Right cardiac atrium (tissue), 5 donors: ENCODE results near the gene RBM17. TPM values are rescaled to one million over a fixed set of nuclear protein-coding genes. Genes with fewer than 3 reads are reported as not detected.
"Not testable (repeated sequence)": the region's sequence is repeated elsewhere in the genome, so short reads cannot be mapped to it uniquely, and the experiment has no call there.

ENCODE experiments used
- ATAC-seq, 2 donors: fragments of 200-7000 bp; cut with Tn5 transposase; one replicate each; pipeline versions ENCODE4 v1.8.0 to v1.9.1; 2020; ENCODE audit warnings: moderate library complexity in 2 of 2, mild to moderate bottlenecking in 1 of 2
- DNase-seq, 3 donors: peaks; one replicate each; pipeline ENCODE4 v3.0.0-alpha.2; 2020
- H3K27ac ChIP-seq: one replicate; pipeline ENCODE4 v1.5.1; 2013; ENCODE audit warnings: mild to moderate bottlenecking, low read length, control low read depth, moderate library complexity
- H3K27me3 ChIP-seq: one replicate; pipeline ENCODE4 v1.6.1; 2013; ENCODE audit not compliant: control insufficient read depth, insufficient read depth
- H3K4me1 ChIP-seq: one replicate; pipeline ENCODE4 v1.6.1; 2013; ENCODE audit warnings: low read length; ENCODE audit not compliant: control insufficient read depth, insufficient read depth
- H3K4me3 ChIP-seq: one replicate; pipeline ENCODE4 v1.5.1; 2013; ENCODE audit warnings: low read length, control low read depth
- H3K9me3 ChIP-seq: one replicate; pipeline ENCODE4 v1.6.1; 2013; ENCODE audit warnings: low read length; ENCODE audit not compliant: control insufficient read depth
- WGBS: extraction: QIAGEN DNeasy Blood & Tissue Kit; methylation state at CpG from one replicate; pipeline ENCODE4 v1.1.7; 2013; 5-methylcytosine and 5-hydroxymethylcytosine counted together
- intact Hi-C, 4 donors: fragments of 100-400 bp; cut with DNase I; formaldehyde crosslinking; loops; one replicate each; pipeline versions ENCODE4 v1.11.0 to v1.14.0; 2022 to 2023
- polyA plus RNA-seq: library from polyadenylated mRNA; stranded (reverse); fragments of 200-250 nt; gene quantifications from one replicate; pipeline ENCODE4 v1.2.3, GENCODE V29; 2013
- total RNA-seq, 4 donors: library from RNA; stranded (reverse); fragmentation: NEBNext Ultra II Directional; extraction: Animal tissue kit (Norgen Biotek cat#: 25700); gene quantifications; one replicate each; pipeline ENCODE4 v1.2.1, GENCODE V29; 2021
- donor health status: healthy with polysubstance abuse.
- donor health status: DM: no; HTN: yes; CAD: no.
- donor health status: DM: no; HTN: no; CAD: no.
- donor health status: DM: no; HTN: yes; CAD: no; lungs with severe emphysema.
- donor health status: DM: yes; HTN: yes; CAD: no.

RBM17 gene
- total and polyA plus RNA-seq, 5 donors: 51.0 to 66.5 (median 56.9) TPM

DNA sequence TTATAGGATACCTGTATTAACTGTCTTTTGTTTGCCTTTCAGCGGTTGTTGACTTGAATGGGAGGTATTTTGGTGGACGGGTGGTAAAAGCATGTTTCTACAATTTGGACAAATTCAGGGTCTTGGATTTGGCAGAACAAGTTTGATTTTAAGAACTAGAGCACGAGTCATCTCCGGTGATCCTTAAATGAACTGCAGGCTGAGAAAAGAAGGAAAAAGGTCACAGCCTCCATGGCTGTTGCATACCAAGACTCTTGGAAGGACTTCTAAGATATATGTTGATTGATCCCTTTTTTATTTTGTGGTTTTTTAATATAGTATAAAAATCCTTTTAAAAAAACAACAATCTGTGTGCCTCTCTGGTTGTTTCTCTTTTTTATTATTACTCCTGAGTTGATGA is 26.6 kb downstream of the RBM17 start:
- no peak for ATAC-seq
- 88% methylated on average over 4 of the region's 4 CpGs for WGBS
- intact Hi-C loops: loop anchor here in 1 of 4 donors (10.0 kb wide), 1 partner anchor 89 kb away; the partner anchor contains the start of gene PFKFB3

DNA sequence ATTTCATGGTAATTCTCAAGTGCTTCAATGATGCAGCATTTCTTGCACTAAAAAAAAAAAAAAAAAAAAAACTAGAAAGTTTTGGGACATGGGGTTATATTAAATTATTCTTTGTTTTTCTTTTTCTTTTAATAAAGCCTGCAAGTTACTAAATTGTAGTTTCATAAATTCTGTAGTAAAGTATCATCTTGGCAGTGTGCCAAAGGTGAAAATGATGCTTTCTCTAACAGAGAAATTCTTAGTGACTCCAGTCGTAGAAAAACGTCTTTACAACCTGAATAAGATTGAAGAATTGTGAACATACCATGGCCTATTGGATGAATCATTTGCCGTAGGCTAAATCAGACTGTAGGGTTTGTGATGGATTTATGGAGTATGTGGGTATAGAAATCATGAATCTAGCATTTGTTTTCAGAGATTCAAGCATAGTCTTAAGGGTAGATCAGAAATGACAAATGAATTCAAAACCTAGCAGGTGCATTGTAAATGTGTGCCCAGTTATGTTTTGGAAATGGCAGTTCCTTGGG is 27.1 kb downstream of the RBM17 start:
- H3K4me1 ChIP-seq: peaks cover 5% of the 10 kb centered on the region
- intact Hi-C loops: loop anchor here in 1 of 4 donors (10.0 kb wide), 1 partner anchor 89 kb away; the partner anchor contains the start of gene PFKFB3
- H3K27me3 ChIP-seq: no peaks in the 10 kb centered on the region
- H3K4me3 ChIP-seq: no peak overlapping the region
- no peak for DNase-seq
- H3K27ac ChIP-seq: no peak overlapping the region
- no peaks in the 10 kb centered on the region for H3K9me3 ChIP-seq
- no peak for ATAC-seq
- WGBS: 77% methylated on average over 3 of the region's 3 CpGs

More for the DNA sequence above, 26.6 kb downstream of the RBM17 start:
- peaks cover 5% of the 10 kb centered on the region for H3K4me1 ChIP-seq
- no peak overlapping the region for H3K27ac ChIP-seq
- DNase-seq: no peak
- H3K27me3 ChIP-seq: no peaks in the 10 kb centered on the region
- H3K9me3 ChIP-seq: no peaks in the 10 kb centered on the region
- H3K4me3 ChIP-seq: no peak overlapping the region

DNA sequence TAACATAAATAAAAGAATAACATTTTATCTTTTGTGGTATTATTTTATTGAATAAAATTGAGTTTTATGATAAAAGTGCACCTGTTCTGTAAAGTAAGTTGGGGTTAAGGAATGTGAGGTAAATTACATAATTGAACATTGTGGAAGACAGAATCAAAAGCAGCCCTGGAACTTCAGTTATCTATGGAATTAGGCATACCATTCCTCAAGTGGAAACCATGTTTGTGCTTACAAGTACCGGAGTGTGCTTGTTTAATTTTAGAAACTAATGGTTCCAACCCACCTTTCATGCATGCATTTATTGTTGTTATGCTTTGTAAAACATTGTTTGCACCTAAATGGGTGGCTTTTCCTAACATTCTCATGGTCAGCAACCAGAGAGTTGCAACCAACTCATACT is 28.0 kb downstream of the RBM17 start:
- 51% methylated on average over 1 of the region's 1 CpG for WGBS
- Histone ChIP-seq H3K9me3 (no peaks in the 10 kb centered on the region), H3K27me3 (no peaks in the 10 kb centered on the region), H3K27ac (no peak overlapping the region), H3K4me1 (peaks cover 5% of the 10 kb centered on the region), H3K4me3 (no peak overlapping the region)
- DNase-seq: no peak
- intact Hi-C loops: loop anchor here in 1 of 4 donors (10.0 kb wide), 1 partner anchor 88 kb away; the partner anchor contains the start of gene PFKFB3
- no peak for ATAC-seq

DNA sequence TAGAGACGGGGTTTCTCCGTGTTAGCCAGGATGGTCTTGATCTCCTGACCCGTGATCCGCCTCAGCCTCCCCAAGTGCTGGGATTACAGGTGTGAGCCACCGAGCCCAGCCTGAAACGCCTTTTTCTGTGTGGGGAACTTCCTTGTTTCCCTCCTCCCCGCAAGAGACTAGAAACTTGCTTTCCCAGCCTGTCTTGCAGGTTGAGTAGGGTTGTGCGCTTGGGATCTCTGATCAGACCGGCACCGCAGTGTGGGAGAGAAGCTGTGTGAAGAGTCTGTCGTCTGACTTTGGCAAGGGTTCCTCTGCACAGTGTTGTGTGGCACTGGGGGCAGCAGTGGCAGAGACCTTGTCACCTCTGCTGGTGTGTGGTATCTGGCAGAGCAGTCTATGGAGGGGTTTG is 28.9 kb downstream of the RBM17 start:
- Histone ChIP-seq H3K4me3 (no peak overlapping the region), H3K9me3 (no peaks in the 10 kb centered on the region), H3K27me3 (no peaks in the 10 kb centered on the region), H3K27ac (no peak overlapping the region), H3K4me1 (peaks cover 5% of the 10 kb centered on the region)
- WGBS: 88% methylated on average over 11 of the region's 11 CpGs
- DNase-seq (no peak), ATAC-seq (peak in 1 of 2 donors; percentile 34)
- intact Hi-C loops: loop anchor here in 1 of 4 donors (10.0 kb wide), 1 partner anchor 87 kb away; the partner anchor contains the start of gene PFKFB3

DNA sequence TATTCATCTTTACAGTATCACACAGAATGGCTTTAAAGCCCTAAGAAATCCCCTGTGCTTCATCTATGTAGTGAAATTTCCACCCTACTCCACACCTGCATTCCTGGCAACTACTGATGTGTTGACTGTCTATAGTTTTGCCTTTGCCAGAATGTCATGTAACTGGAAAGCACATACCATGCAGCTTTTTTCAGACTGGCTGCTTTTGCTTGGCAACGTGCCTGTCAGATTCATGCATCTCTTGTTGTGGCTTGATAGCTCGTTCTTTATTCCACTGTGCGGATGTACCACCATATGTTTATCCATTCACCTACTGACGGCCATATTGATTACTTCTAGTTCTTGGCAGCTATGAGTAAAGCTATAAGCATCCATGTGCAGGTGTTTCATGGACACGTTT is 30.6 kb downstream of the RBM17 start:
- no peak for ATAC-seq
- Histone ChIP-seq H3K4me1 (peaks cover 4% of the 10 kb centered on the region), H3K4me3 (no peak overlapping the region), H3K9me3 (no peaks in the 10 kb centered on the region), H3K27me3 (no peaks in the 10 kb centered on the region), H3K27ac (no peak overlapping the region)
- DNase-seq: no peak
- WGBS: 46% methylated on average over 5 of the region's 5 CpGs
- intact Hi-C loops: loop anchor here in 1 of 4 donors (10.0 kb wide), 1 partner anchor 85 kb away; the partner anchor contains the start of gene PFKFB3

DNA sequence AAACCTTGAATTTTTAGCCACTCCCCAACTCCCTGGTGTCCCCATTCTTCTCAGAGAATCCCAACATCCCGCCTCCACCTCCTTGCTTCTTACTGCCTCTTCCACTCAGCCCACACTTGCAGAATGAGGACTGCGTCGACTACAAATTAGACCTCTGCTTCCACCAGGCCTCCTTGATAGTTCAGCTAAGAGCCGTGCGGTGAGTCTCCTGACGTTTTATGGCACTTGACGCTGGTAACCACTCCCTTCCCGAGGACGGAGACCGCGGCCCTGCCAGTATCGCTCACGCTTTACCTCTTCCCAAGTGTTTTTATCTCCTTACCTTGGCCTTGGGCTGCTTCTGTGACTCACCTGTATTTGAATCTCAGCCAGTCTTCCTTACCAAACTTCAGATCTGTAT is 31.1 kb downstream of the RBM17 start:
- WGBS: 90% methylated on average over 13 of the region's 13 CpGs
- ATAC-seq (no peak), DNase-seq (no peak)
- Histone ChIP-seq H3K9me3 (no peaks in the 10 kb centered on the region), H3K4me3 (no peak overlapping the region), H3K27me3 (no peaks in the 10 kb centered on the region), H3K4me1 (no peaks in the 10 kb centered on the region), H3K27ac (no peak overlapping the region)
- intact Hi-C loops: loop anchor here in 1 of 4 donors (10.0 kb wide), 1 partner anchor 85 kb away; the partner anchor contains the start of gene PFKFB3

DNA sequence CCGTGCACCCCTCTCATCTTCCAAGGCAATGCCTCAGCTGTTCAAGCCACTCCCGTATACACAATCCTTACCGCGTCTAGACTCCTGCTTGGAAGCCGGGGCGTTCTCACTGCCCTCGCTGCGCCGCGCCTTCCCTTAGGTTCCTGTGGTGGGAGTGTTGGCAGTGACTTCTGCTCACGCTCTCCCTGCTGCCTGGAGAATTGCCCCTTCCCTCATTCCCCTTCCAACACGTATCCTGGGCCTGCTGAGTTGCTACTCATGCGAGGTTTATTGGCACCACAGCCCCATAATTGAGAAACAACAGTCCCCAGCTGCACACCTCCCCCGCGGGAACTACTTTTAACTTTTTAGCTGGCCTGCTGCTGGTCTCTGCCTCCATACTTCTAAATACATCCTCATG is 31.9 kb downstream of the RBM17 start:
- WGBS: 51% methylated on average over 15 of the region's 15 CpGs
- no peak overlapping the region for H3K4me3 ChIP-seq
- H3K27me3 ChIP-seq: no peaks in the 10 kb centered on the region
- intact Hi-C loops: no loop called here
- ATAC-seq (peak; percentile 10 to 22), DNase-seq (no peak)
- no peaks in the 10 kb centered on the region for H3K4me1 ChIP-seq
- no peak overlapping the region for H3K27ac ChIP-seq
- H3K9me3 ChIP-seq: no peaks in the 10 kb centered on the region

DNA sequence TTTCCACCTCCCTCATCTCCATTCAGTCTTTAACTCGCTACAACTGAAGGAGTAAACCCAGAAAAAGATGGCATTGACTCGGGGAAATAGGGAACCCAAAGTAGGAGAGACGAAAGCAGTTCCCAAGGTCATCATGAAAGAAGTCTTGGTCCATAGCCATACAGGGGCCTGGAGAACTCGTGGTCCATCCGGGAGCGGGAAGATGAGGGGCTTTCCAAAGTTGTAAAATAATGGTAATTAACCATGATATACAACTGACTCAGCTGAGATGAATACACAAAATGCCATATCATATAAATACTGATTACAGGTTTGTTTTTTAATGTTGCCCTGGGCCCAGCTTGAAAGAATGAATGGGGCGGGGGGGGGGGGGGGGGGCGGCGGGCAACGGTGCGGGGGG is 32.3 kb downstream of the RBM17 start:
- intact Hi-C loops: no loop called here
- no peaks in the 10 kb centered on the region for H3K9me3 ChIP-seq
- H3K27me3 ChIP-seq: no peaks in the 10 kb centered on the region
- ATAC-seq (no peak), DNase-seq (no peak)
- H3K27ac ChIP-seq: no peak overlapping the region
- no peak overlapping the region for H3K4me3 ChIP-seq
- 82% methylated on average over 11 of the region's 11 CpGs for WGBS
- no peaks in the 10 kb centered on the region for H3K4me1 ChIP-seq

DNA sequence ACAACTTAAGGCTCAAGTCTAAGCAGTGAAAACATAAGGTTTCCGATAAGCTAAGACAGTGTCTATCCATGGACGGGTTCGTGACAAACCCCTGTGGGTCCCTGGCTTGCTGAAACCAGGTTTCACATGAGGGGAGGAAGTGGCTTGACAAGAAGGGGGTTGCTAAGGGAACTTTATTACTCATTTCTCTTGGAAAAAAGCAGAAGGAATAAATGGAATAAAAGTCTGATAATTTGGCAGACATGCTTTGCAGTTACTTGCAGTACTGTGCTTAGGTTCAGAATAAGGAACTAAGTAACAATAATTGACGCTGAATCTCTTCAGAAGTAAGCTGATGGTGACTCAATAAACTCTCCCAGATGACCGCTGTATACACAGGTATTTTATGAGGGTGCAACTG is 34.7 kb downstream of the RBM17 start:
- ATAC-seq (no peak), DNase-seq (no peak)
- Histone ChIP-seq H3K9me3 (no peaks in the 10 kb centered on the region), H3K4me1 (no peaks in the 10 kb centered on the region), H3K4me3 (no peak overlapping the region), H3K27me3 (no peaks in the 10 kb centered on the region), H3K27ac (no peak overlapping the region)
- intact Hi-C loops: no loop called here
- 65% methylated on average over 5 of the region's 5 CpGs for WGBS

DNA sequence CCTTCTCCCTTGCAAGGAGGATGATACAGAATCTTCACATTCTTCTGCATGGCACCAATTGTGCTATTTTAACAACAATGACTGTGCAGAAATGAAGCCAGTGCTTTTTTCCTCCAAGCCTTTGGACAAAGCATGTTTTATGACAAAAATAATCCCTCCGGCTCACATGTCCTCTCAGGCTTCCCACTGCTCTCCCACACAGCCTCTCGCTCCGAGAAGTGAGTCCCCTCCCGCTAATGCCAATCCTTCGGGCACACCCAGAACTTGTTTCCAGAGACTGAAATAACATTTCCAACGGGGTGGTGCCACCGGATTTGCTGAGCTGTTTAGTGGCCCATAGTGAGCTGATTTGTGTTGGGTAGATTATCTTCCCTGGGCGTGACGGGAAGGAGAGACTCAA is 35.8 kb downstream of the RBM17 start:
- WGBS: 9% methylated on average over 9 of the region's 9 CpGs
- intact Hi-C loops: no loop called here
- H3K27me3 ChIP-seq: no peaks in the 10 kb centered on the region
- DNase-seq (peak; percentile 62 to 75 (median 72)), ATAC-seq (peak; percentile 79 to 83)
- no peaks in the 10 kb centered on the region for H3K9me3 ChIP-seq
- H3K4me3 ChIP-seq: peak overlapping the region; percentile 16
- H3K27ac ChIP-seq: peak overlapping the region; percentile 33
- no peaks in the 10 kb centered on the region for H3K4me1 ChIP-seq

DNA sequence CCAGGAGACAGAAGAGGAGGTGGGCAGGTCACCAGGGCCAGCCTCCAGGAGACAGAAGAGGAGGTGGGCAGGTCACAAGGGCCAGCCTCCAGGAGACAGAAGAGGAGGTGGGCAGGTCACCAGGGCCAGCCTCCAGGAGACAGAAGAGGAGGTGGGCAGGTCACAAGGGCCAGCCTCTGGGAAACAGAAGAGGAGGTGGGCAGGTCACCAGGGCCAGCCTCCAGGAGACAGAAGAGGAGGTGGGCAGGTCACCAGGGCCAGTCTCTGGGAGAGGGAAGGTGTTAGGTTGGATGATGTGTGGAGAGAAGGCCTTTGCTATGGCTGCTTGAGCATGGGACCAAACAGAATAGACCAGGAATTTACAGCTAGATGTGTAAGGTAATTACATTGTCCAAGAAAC is 38.6 kb downstream of the RBM17 start:
- intact Hi-C loops, H3K9me3 ChIP-seq, H3K4me1 ChIP-seq, H3K27me3 ChIP-seq, ATAC-seq, DNase-seq, H3K4me3 ChIP-seq, H3K27ac ChIP-seq: not testable (repeated sequence)

DNA sequence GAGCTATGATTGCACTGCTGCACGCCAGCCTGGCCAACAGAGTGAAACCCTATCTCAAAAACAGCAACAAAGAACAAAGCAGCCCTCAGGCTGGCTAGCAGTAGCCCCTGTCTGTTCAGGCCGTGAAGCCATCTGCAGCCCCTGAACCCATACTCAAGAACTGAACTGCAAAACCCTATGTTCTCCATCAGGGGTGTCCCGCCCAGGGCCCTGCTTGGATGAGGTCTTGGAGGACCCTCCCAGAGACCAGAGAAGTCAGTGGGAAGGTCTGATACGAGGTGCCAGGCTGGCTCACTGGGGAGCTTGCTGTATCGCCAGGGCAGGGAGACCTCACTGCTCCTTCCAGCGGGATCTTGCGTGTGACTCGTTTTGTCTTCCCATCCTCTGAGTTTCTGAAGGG is 39.3 kb downstream of the RBM17 start:
- Histone ChIP-seq H3K27ac (no peak overlapping the region), H3K27me3 (no peaks in the 10 kb centered on the region), H3K9me3 (no peaks in the 10 kb centered on the region), H3K4me3 (no peak overlapping the region), H3K4me1 (no peaks in the 10 kb centered on the region)
- WGBS: 90% methylated on average over 8 of the region's 8 CpGs
- intact Hi-C loops: no loop called here
- DNase-seq (no peak), ATAC-seq (no peak)
